Right atrium auricular region (tissue), 2 donors: Measurements from ENCODE around the gene ZG16B. TPM values are rescaled to one million over a fixed set of nuclear protein-coding genes. Genes with fewer than 3 reads are reported as not detected.

Experiments used
- DNase-seq: peaks from one replicate; pipeline ENCODE4 v3.0.0-alpha.2; 2019; ENCODE audit warnings: low spot score
- H3K27ac ChIP-seq, 2 donors: fragments of 200-600 bp; sonication (generic); 1 replicate in 1 of 2; 2 replicates in 1 of 2; pipeline ENCODE4 v1.5.1; 2016 to 2019
- H3K27me3 ChIP-seq, 2 donors: fragments of 200-600 bp; sonication (generic); one replicate each; pipeline versions ENCODE4 v1.5.1 to v1.6.0; 2017 to 2019
- H3K36me3 ChIP-seq: fragments of 200-600 bp; sonication (generic); one replicate; pipeline ENCODE4 v1.5.1; 2016
- H3K4me1 ChIP-seq, 2 donors: fragments of 200-600 bp; sonication (generic); one replicate each; pipeline versions ENCODE4 v1.5.1 to v1.6.0; 2017 to 2019
- H3K4me3 ChIP-seq, 2 donors: fragments of 200-600 bp; sonication (generic); 1 replicate in 1 of 2; 2 replicates in 1 of 2; pipeline ENCODE4 v1.5.1; 2017 to 2019; ENCODE audit warnings: mild to moderate bottlenecking in 1 of 2, moderate library complexity in 1 of 2
- H3K9me3 ChIP-seq, 2 donors: fragments of 200-600 bp; sonication (generic); one replicate each; pipeline ENCODE4 v1.5.1; 2019
- total RNA-seq, 2 donors: library from RNA; depleted of rRNA; stranded (reverse); fragments of >200 nt; gene quantifications; one replicate each; pipeline ENCODE4 v1.1.0, GENCODE V29; 2016
- TF ChIP-seq, protein P1 (sequence below), 2 donors: fragments of 200-600 bp; sonication (generic); IDR thresholded peaks; one replicate each; pipeline ENCODE4 v1.5.1; 2019; ENCODE audit warnings: antibody characterized with exemption in 2 of 2

Gene ZG16B
- total RNA-seq, 2 donors from 2014 or later, result 0.79 TPM; not detected in 1

DNA sequence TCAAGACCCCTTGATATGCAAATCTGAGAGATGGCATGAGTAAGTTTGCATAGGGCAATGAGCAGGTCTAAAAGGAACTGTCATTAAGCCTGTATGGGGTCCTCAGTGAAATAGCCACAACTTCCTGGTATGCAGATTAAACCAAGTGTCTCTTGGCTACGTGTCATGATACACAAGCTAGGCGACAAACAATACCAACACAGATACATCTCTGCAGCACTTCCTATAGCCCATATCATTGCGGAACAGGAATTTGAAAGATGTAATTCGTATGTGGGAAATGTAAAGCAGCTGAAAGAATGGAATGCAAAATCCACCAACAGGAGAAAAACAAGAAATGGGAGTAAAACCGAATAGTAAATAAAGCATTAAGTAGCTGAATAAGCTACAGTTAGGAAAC, 15.0 kb downstream of the ZG16B start:
- Histone ChIP-seq H3K27ac (no peak overlapping the region), H3K4me1 (peaks cover 0 to 14% of the 10 kb centered on the region in 2 donors), H3K36me3 (no peaks in the 10 kb centered on the region), H3K27me3 (no peaks in the 10 kb centered on the region), H3K4me3 (no peak overlapping the region), H3K9me3 (no peaks in the 10 kb centered on the region)
- DNase-seq, result no peak
- TF ChIP-seq, protein P1, sequence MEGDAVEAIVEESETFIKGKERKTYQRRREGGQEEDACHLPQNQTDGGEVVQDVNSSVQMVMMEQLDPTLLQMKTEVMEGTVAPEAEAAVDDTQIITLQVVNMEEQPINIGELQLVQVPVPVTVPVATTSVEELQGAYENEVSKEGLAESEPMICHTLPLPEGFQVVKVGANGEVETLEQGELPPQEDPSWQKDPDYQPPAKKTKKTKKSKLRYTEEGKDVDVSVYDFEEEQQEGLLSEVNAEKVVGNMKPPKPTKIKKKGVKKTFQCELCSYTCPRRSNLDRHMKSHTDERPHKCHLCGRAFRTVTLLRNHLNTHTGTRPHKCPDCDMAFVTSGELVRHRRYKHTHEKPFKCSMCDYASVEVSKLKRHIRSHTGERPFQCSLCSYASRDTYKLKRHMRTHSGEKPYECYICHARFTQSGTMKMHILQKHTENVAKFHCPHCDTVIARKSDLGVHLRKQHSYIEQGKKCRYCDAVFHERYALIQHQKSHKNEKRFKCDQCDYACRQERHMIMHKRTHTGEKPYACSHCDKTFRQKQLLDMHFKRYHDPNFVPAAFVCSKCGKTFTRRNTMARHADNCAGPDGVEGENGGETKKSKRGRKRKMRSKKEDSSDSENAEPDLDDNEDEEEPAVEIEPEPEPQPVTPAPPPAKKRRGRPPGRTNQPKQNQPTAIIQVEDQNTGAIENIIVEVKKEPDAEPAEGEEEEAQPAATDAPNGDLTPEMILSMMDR (IDR thresholded peaks at IDR 0.05), result no peak

DNA sequence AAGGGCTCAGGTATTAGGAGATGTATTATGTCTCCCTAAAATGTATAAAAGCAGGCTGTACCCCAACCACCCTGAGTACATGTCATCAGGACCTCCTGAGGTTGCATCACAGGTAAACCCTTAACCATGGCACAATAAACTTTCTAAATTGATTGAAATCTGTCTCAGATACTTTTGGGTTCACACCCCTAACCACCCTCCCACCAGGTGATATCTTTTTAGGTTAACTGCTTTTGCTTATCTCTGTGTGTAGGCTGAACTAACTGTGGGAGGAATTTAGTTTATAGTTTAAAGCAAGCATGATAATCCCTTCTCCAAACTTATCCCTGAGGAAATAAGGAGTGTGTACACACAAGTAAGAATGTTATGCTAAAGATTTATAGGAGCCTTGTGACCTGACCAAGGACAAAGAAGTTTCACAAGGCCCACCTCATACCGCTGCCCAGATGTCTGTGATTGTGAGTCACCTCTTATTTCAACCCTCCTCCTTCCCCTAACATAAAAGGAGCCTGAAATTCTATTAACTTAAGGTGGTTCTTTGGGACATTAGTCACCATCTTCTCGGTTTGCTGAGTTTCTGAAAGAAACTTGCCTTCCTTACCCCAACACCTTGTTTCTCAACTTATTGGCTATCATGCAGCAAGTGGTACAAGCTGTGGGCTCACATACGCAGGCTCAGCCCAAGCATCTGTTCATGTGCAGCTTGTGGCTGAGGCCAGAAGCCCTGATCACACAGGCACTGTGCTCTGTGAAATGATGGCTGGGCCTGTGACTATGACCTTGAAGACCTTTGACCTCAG, 16.6 kb downstream of the ZG16B start:
- no peak for DNase-seq
- H3K4me1 ChIP-seq, result peaks cover 0 to 10% of the 10 kb centered on the region in 2 donors
- H3K9me3 ChIP-seq, result no peaks in the 10 kb centered on the region
- no peaks in the 10 kb centered on the region for H3K27me3 ChIP-seq
- H3K27ac ChIP-seq, result no peak overlapping the region
- no peak overlapping the region for H3K4me3 ChIP-seq
- TF ChIP-seq, protein P1 (IDR thresholded peaks at IDR 0.05), result no peak
- no peaks in the 10 kb centered on the region for H3K36me3 ChIP-seq

DNA sequence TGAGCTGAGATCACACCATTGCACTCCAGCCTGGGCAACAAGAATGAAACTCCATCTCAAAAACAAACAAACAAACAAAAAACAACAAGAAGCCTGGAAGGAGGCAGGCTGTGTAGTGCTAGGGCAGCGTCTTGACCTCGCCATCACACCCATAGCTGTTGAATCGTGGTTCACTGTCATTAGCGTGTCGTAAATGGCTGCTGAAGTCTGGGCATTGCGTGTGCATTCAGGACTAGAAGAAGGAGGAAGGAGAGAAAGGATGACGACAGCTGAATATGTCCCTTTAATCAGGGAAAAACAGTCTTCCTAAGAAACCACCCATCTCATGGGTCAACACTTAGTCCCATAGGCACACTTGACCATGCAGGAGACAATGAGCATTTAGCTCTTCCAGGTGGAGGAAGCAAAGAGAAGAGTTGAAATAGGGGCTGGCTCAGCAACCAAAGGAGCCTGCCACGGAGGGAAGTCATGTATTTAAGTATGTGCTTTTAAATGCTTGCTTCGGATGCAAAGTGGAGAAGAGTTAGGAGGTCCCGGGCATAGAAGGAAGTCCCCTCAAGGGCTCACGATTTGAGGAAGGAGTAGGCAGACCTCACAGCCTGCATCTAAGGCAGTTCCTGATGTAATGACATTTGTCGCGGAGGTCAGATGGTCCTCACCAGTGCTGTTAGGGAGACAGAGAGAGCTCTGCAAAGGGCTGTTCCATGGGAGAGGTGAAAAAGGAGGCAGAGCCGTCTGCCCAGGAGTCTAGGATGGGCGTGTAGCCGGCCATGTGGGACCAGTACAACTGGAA, 19.0 kb downstream of the ZG16B start:
- TF ChIP-seq, protein P1 (IDR thresholded peaks at IDR 0.05), result no peak
- H3K4me3 ChIP-seq, result no peak overlapping the region
- no peaks in the 10 kb centered on the region for H3K4me1 ChIP-seq
- H3K9me3 ChIP-seq, result peaks cover 0 to 4% of the 10 kb centered on the region in 2 donors
- no peaks in the 10 kb centered on the region for H3K36me3 ChIP-seq
- no peaks in the 10 kb centered on the region for H3K27me3 ChIP-seq
- no peak for DNase-seq
- H3K27ac ChIP-seq, result no peak overlapping the region

DNA sequence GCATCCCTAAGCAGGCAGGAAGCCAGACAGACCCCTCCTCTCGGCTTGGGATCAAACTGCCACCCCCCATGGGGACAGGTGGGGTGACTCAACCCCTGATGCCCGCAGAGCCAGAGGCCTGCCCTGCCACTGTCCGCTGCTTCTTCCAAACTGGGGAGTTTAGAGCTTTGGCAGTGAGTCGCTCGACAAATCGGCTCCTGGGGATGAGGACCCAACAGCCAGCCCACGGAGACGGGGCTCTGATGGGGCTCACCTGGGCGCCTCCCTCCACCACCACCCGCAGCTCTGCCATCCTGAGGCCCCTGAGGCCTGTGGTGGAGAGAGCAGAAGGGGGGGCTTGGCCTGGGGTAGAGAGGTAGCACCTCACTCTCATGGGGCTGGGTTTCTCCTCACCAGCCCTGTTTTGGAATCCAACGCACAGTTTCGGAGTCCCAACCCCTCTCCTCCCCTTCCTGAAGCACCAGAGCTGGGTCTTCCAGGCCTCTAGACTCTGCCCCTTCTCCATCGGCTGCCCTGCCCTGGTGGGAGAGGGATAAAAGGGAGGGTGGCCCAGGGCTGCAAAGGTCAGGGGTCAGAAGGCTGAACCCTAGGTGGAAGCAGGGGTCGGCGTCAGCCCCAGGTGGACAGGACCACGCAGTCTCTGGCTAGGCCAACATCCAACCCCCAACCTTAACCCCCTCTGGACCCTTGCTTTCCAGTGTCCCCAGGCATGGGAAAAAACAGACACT, 22.1 kb downstream of the ZG16B start:
- no peak for DNase-seq
- no peaks in the 10 kb centered on the region for H3K36me3 ChIP-seq
- H3K4me1 ChIP-seq, result no peaks in the 10 kb centered on the region
- no peak overlapping the region for H3K4me3 ChIP-seq
- H3K9me3 ChIP-seq, result peaks cover 0 to 12% of the 10 kb centered on the region in 2 donors
- no peaks in the 10 kb centered on the region for H3K27me3 ChIP-seq
- TF ChIP-seq, protein P1 (IDR thresholded peaks at IDR 0.05), result no peak
- H3K27ac ChIP-seq, result no peak overlapping the region

DNA sequence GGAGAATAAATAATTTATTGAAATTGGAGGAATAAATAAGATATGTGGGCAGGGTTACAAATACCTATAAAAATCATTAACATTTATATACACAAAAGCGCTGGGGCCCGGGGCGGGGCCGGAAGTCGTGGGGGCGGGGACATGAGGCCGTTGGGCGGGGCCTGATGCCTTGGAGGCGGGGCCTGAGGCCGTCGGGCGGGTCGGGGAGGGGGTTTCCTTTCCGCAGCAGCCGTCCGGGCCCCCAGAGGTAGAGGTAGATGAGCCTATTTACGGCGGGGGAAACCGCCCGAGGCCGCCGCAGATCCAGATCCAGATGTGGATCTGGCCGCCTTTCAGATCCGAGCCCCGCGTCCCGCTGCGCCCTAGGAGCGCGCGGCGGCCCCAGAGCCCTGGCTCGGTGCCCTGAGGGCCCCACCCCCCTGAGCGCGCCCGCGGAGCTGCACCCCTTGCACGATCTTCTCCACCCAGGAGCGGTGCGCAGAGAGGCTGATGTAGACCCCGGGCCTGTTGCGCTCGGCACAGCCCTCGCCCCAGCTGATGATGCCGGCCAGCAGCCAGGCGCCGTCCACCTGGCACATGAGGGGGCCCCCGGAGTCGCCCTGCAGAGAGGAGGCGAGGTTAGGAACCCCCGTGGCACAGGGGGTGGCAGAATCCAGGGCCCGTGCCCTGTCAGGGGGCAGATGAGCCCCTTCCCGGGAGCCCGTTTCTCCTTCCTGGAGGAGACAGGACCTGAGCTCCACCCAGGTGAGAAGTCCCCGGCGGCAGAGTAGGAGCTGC, 22.8 kb downstream of the ZG16B start:
- Histone ChIP-seq H3K4me3 (no peak overlapping the region), H3K9me3 (peaks cover 0 to 12% of the 10 kb centered on the region in 2 donors), H3K36me3 (no peaks in the 10 kb centered on the region), H3K27me3 (peaks cover 0 to 2% of the 10 kb centered on the region in 2 donors), H3K27ac (no peak overlapping the region), H3K4me1 (peaks cover 0 to 6% of the 10 kb centered on the region in 2 donors)
- DNase-seq, result no peak
- TF ChIP-seq, protein P1 (IDR thresholded peaks at IDR 0.05), result no peak
